NCI-H460 (cell line): ENCODE measurements around the gene GABARAP. TPM values are rescaled to one million over a fixed set of nuclear protein-coding genes. Genes with fewer than 3 reads are reported as not detected.

Experiments
- DNase-seq: peaks from one replicate; pipeline ENCODE4 v3.0.0-alpha.2; 2016; ENCODE audit warnings: low read depth; ENCODE audit errors: extremely low read depth
- polyA plus RNA-seq: library from polyadenylated mRNA; depleted of rRNA; stranded (reverse); fragments of >200 nt; gene quantifications from 2 replicates; pipeline ENCODE4 v1.2.3, GENCODE V29; 2014; cell fraction: nucleus; rRNA removed
- total RNA-seq: library from RNA; depleted of rRNA; stranded (reverse); fragments of >200 nt; shearing (Covaris generic); gene quantifications from 2 replicates; pipeline ENCODE4 v1.2.3, GENCODE V29; 2014; rRNA removed

The GABARAP gene
- total RNA-seq = 150 and 175 TPM in 2 replicates
- 18.7 and 38.8 TPM in 2 replicates for polyA plus RNA-seq

- DNase-seq = peak; percentile 87
Observed at GRCh38 chr17:7241783-7242716, at the start of gene GABARAP. GABARAP (minus strand) TSS chr17:7242449; CDS start chr17:7242330, 119 bp downstream.

GRCh38 chr17:7290685-7291084 lies 48.4 kb upstream of the GABARAP start:
- no peak for DNase-seq

GRCh38 chr17:7290166-7290565 lies 47.9 kb upstream of the GABARAP start:
- DNase-seq = no peak

DNA sequence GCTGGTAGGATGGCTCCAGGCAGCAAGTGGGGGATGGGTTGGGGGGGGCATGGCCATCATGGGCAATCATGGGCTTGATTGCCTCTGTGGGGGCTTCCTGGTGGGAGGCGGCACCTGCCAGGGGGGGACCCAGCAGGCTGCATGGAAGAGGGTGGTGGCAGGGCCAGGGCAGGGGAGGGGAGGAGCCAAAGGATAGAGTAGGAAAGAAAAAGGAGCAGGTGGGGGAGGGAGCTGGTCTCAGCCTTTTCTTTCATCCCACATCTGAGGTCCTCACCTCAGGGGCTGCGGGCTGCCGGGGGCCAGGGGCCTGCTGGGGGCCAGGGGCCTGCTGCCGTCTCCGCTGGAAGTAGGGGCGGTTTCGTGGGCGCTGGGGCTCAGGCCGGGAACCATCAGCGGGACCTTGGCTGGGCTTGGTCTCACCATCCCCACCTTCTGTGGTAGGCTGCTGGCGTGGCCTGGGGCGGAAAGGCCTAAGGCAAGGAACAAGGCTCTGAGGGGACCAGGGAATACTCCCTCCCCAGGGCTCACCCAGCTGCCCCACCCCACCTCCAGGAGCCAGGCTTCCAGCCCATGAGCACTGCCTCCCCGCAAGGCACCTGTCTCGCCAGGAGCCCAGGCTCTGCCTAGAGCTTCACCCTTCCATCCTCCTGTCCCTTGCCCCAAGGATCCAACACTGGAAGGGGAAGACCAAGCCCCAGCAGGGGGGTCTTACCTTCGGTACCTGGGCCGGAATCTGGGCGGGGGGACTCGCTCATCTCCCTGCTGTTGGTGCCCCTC lies 47.2 kb upstream of the GABARAP start:
- DNase-seq = no peak

DNA sequence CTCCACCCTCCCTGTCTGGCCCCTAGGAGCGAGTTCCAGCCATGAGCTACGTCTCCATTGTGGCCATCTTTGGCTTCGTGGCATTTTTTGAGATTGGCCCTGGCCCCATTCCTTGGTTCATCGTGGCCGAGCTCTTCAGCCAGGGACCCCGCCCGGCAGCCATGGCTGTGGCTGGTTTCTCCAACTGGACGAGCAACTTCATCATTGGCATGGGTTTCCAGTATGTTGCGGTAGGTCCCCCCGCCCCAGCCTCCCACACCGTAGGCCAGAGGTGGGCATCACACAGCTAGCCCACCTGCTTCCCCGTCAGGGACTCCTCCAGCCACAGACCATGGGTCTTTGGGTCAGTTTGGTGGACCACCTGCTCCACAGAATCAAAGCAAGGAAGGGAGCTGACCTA lies 43.4 kb upstream of the GABARAP start:
- no peak for DNase-seq

DNA sequence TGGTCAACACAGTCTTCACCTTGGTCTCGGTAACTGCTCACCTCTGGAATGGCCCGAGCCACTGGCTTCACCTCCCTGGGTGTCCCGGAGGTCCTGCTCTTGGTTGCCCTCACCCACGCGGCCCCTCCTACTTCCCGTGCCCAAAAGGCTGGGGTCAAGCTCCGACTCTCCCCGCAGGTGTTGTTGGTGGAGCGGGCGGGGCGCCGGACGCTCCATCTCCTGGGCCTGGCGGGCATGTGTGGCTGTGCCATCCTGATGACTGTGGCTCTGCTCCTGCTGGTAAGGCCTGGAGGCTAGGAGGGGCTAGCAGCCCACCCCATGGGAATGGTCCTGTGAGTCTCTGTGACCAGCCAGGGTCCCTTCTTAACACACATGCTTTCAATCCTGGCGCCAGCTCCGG lies 42.7 kb upstream of the GABARAP start:
- DNase-seq = no peak

GRCh38 chr17:7283471-7284216 lies 41.4 kb upstream of the GABARAP start:
- no peak for DNase-seq

DNA sequence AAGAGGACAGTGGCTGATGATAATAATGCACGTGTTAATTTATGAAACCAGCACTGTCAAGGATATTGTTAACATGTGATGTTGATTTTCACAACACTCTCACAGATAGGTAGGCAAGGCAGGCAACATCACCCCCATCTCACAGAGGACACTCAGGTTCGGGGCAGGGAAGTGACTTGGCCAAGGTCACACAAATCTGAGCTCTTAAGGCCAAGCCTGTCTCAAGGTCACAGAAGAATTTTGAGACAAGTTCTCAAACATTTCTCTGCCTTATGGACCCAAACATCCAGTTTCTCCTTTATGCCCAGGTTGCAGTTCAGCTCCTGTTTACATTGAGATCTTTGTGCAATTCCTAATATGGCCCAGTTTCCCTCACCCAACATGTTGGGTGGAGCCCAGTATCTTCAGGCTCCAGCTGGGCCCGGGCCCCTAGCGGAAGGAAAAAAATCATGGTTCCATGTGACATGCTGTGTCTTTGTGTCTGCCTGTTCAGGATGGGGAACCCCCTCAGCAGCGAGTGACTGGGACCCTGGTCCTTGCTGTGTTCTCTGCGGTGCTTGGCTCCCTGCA lies 40.6 kb upstream of the GABARAP start:
- DNase-seq = no peak

- DNase-seq = no peak
Observed at GRCh38 chr17:7281953-7282751, 39.9 kb upstream of the GABARAP start.

DNA sequence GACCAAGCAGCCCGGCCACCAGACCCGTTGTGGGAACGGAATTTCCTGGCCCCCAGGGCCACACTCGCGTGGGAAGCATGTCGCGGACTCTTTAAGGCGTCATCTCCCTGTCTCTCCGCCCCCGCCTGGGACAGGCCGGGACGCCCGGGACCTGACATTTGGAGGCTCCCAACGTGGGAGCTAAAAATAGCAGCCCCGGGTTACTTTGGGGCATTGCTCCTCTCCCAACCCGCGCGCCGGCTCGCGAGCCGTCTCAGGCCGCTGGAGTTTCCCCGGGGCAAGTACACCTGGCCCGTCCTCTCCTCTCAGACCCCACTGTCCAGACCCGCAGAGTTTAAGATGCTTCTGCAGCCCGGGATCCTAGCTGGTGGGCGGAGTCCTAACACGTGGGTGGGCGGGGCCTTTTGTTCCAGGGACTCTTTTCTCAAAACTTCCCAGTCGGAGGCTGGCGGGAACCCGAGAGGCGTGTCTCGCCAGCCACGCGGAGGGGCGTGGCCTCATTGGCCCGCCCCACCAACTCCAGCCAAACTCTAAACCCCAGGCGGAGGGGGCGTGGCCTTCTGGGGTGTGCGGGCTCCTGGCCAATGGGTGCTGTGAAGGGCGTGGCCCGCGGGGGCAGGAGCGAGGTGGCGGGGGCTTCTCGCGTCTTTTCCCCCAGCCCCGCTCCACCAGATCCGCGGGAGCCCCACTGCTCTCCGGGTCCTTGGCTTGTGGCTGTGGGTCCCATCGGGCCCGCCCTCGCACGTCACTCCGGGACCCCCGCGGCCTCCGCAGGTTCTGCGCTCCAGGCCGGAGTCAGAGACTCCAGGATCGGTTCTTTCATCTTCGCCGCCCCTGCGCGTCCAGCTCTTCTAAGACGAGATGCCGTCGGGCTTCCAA lies 39.1 kb upstream of the GABARAP start, which contains the start of gene SLC2A4:
SLC2A4 (plus strand) TSS at position 645 of the 879 bp plus-strand sequence; CDS start at position 862, 217 bp downstream.
- DNase-seq = peak; percentile 96

DNA sequence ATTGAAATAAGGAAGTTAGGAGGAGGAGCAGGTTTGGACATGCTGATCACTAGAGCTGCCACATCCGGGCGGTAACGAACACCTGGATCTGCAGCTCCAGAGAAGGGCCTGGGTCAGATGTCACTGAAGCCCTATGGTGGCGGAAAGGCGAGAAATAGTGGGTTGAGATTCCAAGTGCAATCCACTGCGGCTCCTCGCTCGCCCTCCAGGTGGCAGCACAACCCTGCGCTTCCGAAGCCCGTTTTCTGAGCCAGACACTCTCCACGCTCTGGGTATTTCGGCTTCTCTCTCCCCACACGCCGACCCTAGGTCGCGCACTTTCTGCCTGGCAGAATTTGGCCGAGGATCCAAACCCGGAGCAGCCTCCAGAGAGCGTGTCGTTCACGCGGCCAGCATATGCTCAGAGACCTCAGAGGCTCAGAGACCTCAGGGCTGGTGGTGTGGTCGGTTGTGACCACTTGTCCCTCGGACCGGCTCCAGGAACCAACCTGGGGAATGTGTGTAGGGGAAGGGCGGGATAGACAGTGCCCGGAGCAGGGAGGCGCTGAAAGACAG lies 38.3 kb upstream of the GABARAP start:
- DNase-seq = peak; percentile 81

DNA sequence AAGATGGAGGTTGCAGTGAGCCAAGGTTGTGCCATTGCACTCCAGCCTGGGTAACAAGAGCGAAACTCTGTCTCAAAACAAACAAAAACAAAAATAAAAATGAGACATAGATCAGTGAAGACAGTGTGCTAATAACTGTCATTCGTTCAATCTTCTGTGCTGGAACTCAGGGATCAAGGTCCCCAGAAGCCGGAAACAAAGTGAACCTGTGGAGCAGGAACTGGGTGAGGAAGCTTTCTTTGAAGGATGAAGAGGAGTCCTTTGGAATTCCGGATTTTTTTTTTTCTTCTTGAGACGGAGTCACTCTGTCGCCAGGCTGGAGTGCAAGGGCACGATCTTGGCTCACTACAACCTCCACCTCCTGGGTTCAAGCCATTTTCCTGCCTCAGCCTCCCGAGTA lies 37.2 kb upstream of the GABARAP start:
- DNase-seq = no peak

DNA sequence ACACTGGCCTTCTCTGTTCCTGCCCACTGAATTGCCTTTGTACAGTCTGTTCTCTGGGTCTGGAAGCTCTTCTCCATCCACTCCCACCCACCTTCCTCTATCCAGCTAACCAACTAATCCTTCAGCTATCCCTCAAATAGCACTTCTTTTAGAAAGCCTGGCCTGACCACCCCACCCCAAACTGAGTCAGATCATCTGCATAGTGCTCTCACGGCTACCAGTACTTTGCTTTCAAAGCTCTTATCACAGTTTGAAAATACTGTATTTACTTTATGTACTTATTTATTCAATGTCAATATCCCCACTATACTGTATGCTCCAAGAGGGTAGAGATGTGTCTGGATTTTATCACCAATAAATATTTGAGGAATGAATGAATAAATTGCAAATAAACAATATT lies 24.5 kb upstream of the GABARAP start:
- DNase-seq = no peak

DNA sequence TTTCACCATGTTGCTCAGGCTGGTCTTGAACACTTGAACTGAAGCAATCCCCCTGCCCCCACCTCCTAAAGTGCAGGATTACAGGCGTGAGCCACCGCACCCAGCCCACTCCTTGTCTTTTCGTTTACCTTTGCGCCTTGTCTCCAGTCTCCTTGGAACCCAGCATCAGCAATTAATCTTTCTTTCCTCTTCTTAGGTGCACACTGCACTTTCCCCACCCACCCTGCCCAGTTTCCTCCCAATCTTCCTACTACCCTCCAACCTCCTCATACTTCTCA lies 21.5 kb upstream of the GABARAP start:
- DNase-seq = no peak

DNA sequence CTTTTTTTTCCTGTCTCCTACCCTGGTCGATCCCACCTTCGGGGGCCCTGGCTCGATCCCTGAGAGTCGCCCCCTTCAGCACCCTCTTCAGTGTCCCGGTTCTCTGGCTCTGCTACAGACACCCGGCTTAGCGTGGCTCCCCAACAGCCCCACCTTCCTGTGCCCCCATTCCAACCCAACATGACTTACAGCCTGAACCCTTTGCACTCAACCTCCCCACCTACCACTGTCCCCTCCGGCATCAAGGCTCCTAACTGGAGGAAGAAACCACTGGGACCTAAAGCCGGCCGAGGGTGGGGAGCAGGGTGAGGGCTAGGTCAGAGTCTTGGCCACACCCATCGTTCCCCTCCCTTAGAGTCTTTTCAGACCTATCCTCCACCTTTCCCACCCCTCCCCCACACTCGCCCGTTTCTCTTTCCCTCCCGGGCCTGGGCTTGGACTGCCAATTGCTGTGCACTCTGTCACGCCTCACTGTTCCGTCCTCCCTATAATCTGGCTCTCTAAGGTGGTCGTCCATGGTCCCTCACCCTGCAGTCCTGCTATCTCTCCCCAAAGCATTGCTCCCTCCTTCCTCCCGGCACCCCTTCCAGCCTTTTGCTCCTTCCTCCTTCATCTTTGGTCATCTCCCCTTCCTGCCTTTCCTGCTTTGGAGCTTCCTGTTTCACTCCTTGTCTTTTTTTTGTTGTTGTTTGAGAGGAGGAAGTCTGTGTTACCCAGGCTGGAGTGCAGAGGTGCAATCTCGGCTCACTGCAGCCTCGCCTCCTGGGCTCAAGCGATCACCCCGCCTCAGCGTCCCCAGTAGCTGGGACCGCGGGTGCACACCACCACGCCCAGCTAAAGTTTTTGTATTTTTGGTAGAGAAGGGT lies 20.9 kb upstream of the GABARAP start:
- no peak for DNase-seq

DNA sequence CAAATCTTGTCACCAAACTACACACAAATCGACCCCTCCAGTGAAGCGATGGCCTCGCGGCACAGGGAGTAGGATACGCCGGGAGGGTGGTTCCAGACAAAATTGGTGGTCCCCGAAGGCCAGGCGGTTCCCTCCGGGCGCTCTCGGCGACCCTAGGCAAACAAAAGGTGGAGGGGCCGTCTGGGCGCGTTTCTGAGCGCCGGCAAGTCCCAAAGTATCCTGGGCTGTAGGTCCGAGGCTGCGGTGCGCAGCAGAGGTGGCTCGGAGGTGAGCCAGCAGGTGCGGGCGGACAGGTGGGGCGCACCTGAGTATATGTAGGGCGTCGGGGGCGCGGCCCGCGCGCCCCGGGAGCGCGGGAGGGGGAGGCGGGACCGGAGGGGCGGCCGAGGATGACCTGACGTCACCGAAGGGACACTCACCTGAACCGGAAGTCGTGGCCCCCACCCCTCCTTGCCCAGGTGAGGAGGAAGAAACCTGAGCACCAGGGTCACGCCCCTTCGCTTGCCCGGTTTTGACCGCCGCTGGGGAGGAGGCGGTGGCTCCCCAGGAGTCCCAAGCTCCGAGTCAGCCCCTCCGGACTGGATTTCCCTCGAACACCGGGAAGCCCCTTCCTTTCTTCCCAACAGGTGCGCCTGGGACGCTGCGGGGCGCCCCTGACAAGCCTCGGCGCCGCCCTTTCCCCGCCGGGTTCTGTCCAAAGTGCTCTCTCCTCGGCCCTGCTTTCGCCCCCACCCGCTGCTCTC lies 20.1 kb upstream of the GABARAP start, which contains the start of gene CLDN7:
CLDN7 (minus strand) TSS at position 287 of the 743 bp plus-strand sequence. CDS start 435 bp downstream, outside the sequence.
- DNase-seq = no peak
